T-helper 2 cell (primary cell): ENCODE results near the gene FLYWCH1.

Source experiments
- DNase-seq, 5 experiments: peaks; one replicate each; pipeline versions ENCODE4 v3.0.0 to v3.0.0-alpha.2; 2012 to 2022
- total RNA-seq, 2 donors: gene quantifications; one replicate each; lab custom pipeline; 2026; lab: John Stamatoyannopoulos, UW

The FLYWCH1 gene
- 64.4 to 107 reads per million in 2 donors for total RNA-seq

- DNase-seq: peak; percentile 94 to 99 (median 98)
These were observed at the start of gene FLYWCH1 for GRCh38 chr16:2911638-2912329. TSS of gene FLYWCH1 (plus strand) at chr16:2911931. CDS start at chr16:2929686, 17,755 bp downstream.

DNA sequence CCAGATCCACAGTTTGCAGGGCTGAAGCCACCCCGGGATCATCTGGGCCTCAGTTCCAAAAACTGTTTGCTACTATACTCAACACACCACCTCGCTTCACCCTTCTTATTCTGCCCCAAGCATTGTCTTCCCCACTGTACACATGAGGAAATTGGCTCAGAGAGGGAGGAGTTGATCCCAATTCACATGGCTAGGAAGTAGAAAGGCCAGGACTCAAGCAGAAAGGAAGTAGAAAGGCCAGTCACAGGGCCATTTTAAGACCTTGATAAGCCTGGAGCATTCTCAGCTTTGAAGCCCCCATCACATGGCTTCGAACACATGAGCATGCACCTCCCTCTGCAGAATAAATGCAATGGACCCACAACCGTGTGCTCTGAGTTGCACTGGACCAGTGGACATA is 46.1 kb upstream of the FLYWCH1 start:
- no peak for DNase-seq

DNA sequence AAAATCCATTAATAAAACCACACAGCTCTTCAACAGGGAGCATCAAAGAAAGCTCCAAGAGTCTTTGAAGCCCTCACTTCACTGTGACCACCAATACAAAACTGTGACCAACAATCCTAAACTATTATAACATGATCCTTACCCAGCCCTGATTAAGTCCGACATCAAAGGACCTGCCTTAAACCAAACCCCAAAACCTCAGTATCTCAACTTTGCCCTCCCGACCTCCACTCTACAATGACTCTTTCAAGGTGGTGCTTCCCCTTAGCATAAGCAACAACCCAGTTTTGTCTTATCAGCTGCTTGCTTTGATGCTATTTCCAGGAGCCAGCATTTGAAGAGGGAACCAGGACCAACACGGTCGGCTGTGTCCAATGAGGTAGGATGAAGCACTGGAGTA is 45.3 kb upstream of the FLYWCH1 start:
- DNase-seq: no peak

DNA sequence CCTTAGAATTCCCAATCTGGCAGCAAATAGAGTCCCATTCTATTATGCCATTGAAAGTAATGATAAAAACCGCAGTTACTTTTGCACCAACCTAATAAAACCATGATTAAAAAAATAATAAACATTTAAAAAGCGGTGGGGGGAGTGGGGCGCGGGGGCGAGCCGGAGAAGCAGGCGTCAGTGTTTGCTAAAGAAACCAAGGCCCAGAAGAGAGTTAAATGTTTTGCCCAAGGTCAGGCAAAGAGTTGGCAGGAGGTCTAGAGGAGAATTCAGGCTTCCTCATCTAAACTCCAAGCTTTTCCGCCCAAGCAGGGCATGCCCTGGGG is 44.1 kb upstream of the FLYWCH1 start:
- DNase-seq: no peak

GRCh38 chr16:2867987-2868789 is 43.5 kb upstream of the FLYWCH1 start:
- peak; percentile 84 to 96 (median 94) for DNase-seq

DNA sequence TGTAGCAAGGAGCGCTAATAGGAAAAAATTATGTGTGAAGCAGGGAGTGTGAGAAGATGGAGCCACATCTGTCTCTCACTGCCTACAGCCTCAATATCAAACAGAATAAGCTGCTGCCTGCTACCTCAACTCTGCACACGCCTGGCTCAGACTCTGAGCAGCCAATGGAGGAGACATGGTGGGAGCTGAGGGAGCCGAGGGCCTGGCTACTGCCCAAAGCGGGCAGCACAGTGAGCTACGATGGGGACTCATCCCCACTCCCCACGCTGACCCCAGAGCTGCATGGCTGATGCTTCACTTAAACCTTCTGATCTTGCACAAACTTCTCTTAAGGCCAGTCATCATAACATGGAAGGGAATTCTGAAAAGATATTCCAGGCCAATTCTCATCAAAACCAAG is 39.8 kb upstream of the FLYWCH1 start:
- DNase-seq: no peak

GRCh38 chr16:2874032-2874911 is 37.5 kb upstream of the FLYWCH1 start:
- DNase-seq: no peak

GRCh38 chr16:2874912-2875362 is 36.8 kb upstream of the FLYWCH1 start:
- peak; percentile 47 to 79 (median 56) for DNase-seq

GRCh38 chr16:2879854-2880508 is 31.8 kb upstream of the FLYWCH1 start:
- DNase-seq: no peak

- DNase-seq: peak in 1 of 5 experiments; percentile 52
These were observed 29.7 kb upstream of the FLYWCH1 start for GRCh38 chr16:2881783-2882649.

GRCh38 chr16:2882650-2883457 is 28.9 kb upstream of the FLYWCH1 start, which contains the start of gene FLYWCH2:
TSS of gene FLYWCH2 (plus strand) at chr16:2883215. CDS start at chr16:2896450, 13,235 bp downstream.
- DNase-seq: peak; percentile 99 to 100 (median 99)

DNA sequence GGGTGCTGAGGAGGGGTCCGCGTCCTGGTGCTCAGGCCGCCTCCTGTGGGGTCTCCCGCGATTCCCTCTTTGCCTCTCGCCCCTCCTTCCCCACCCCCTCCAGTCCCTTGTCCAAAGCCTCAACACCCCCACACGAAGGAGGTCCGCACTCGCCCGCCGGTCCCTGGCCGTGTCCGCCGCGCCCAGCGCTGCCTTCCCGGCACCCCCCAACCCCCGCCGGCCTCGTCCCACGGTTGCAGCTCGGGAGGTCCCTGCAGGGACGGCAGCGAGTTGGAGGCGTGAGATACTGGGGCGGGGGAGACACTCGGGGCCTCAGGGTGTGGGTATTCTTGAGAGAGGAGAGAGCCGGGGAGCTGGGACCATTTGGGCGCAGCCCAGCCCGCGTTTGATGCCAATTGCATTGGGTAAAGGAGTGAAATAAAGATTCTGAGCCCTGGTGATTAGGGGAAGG is 28.2 kb upstream of the FLYWCH1 start:
- no peak for DNase-seq

DNA sequence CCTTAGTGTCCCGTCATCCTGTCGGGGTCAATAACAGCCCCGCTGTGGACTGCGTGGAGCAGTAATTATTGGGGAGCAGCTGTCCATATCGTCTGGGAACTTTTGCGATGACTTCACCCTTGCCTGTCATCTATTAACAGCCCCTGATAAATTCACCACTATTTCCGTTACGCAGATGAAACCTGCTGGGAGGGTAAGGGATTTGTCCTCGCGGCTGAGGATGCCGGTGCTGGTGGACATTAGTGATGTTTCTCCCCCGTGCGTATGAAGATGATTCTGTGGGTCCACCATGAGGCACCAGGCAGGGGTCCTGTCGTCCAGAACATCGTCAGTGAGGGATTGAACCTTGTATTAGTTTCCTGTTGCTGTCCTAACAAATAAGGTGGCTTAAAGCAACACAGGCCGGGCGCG is 27.7 kb upstream of the FLYWCH1 start:
- no peak for DNase-seq

DNA sequence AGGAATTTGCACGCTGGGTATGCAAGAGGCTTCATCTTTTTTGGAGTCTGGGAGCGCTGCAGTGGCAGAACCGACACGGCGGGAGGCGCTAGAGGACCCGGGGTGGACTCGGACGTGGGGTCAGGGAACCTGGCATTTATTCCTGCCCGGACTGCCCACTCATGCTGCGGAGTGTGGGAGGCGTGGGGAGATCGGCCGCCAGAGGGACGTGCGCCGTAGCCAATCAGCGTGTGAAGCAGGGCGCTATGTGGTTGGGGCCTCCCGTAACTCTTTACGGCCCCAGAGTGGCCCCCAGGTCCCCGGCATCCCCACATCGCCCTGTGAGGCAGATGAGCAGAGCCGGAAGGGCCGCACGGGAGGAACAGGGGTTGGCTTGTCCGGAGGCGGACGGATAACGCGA is 17.5 kb upstream of the FLYWCH1 start:
- no peak for DNase-seq

DNA sequence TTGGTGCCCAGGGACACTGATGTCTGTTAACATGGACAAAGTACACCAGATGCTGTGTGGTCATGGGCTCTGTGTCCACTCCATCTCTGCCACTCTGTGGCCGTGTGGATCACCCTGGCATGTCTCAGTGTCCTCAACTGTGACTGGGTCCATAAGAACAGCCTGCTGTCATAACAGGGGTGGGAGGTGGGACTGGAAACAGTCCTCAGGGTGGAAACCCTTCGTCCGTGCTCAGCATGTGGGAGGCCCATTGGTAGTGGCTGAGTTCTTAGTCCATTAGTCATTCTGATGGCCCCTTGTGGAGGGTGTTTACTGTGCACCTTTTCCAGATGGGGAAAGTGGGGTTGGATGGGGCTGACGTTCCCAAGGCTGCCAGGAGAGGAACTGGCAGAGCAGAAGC is 15.9 kb upstream of the FLYWCH1 start:
- DNase-seq: no peak

DNA sequence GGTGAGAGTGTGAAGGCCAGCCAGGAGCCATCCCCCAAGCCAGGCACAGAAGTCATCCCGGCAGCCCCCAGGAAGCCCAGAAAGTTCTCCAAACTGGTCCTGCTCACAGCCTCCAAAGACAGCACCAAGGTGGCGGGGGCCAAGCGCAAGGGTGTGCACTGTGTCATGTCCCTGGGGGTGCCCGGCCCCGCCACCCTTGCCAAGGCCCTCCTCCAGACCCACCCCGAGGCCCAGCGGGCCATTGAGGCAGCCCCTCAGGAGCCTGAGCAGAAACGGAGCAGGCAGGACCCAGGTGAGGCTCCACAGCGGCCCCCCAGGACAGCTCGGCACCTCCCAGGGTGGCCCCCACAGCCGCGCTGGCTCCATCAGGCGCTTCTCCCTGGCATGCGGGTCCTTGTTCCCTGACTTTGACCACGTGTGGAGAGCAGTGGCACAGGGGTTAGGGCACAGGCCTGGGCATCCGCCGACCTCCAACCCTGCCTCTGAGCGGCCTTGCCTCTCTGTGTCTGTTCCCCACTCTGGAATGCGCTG is 15.2 kb upstream of the FLYWCH1 start:
- DNase-seq: no peak

DNA sequence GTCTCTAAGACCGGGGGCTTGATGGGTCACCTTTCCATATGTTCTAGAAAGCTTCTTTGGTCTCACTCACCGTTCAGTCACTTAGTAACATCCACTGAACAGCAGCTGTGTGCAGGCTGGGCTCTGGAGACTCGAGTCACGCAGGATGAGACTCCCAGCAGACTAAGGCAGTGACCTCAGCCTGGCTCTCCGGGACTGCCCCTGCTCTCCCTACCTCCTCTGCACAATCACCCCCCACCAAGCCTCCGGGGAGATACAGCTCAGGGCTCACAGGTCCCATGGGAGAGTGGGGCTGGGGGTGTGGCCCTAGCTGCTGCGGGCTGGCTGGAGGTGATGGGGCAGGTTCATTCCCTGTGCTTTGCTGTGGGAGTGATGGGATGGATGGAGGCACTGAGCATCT is 14.6 kb upstream of the FLYWCH1 start:
- no peak for DNase-seq

- DNase-seq: no peak
These were observed 12.7 kb upstream of the FLYWCH1 start for GRCh38 chr16:2898831-2899563.

- no peak for DNase-seq
These were observed 12.1 kb upstream of the FLYWCH1 start for GRCh38 chr16:2899564-2900072.
